Loucy (cell line): ENCODE data around the gene PLXNA4.

Source experiments
- H2AFZ ChIP-seq: fragments of 200-600 bp; sonication (generic); 2 replicates; pipeline ENCODE4 v1.6.0; 2016; ENCODE audit warnings: antibody characterized with exemption, mild to moderate bottlenecking, low read length, moderate library complexity
- H3F3A ChIP-seq: fragments of 200-600 bp; 2 replicates; pipeline ENCODE4 v1.6.0; 2016; ENCODE audit warnings: antibody characterized with exemption, low read depth, mild to moderate bottlenecking
- H3K27me3 ChIP-seq: fragments of 200-600 bp; sonication (generic); 2 replicates; pipeline ENCODE4 v1.6.1; 2014; ENCODE audit warnings: low read length, mild to moderate bottlenecking; ENCODE audit not compliant: insufficient read depth, poor library complexity, severe bottlenecking
- H3K36me3 ChIP-seq: fragments of 200-600 bp; sonication (generic); 2 replicates; pipeline ENCODE4 v1.6.1; 2016; ENCODE audit warnings: low read length; ENCODE audit not compliant: insufficient read depth
- H3K4me1 ChIP-seq: fragments of 200-600 bp; sonication (generic); 2 replicates; pipeline ENCODE4 v1.5.1; 2014; ENCODE audit warnings: low read length, mild to moderate bottlenecking; ENCODE audit not compliant: insufficient read depth, poor library complexity, severe bottlenecking
- H3K4me2 ChIP-seq: fragments of 200-600 bp; sonication (generic); 2 replicates; pipeline ENCODE4 v1.6.0; 2014; ENCODE audit warnings: antibody characterized with exemption, low read length, low read depth, mild to moderate bottlenecking; ENCODE audit not compliant: poor library complexity, severe bottlenecking
- H3K4me3 ChIP-seq: fragments of 200-600 bp; sonication (generic); 2 replicates; pipeline ENCODE4 v1.5.1; 2014; ENCODE audit warnings: low read length, mild to moderate bottlenecking, mixed read lengths; ENCODE audit not compliant: poor library complexity, severe bottlenecking
- H3K79me2 ChIP-seq: fragments of 200-600 bp; sonication (generic); 2 replicates; pipeline ENCODE4 v1.6.1; 2014; ENCODE audit warnings: low read length; ENCODE audit not compliant: insufficient read depth
- H3K9ac ChIP-seq: fragments of 200-600 bp; sonication (generic); 2 replicates; pipeline ENCODE4 v1.6.0; 2014; ENCODE audit warnings: mild to moderate bottlenecking, low read depth, low read length, moderate library complexity; ENCODE audit not compliant: poor library complexity, severe bottlenecking
- H3K9me2 ChIP-seq: fragments of 200-600 bp; sonication (generic); replicated peaks from 2 replicates; pipeline ENCODE4 v1.6.1; 2016; ENCODE audit warnings: low read depth, low read length, mixed read lengths
- H3K9me3 ChIP-seq: fragments of 200-600 bp; sonication (generic); 2 replicates; pipeline ENCODE4 v1.6.1; 2014; ENCODE audit warnings: mild to moderate bottlenecking, antibody characterized with exemption, low read length, low read depth; ENCODE audit not compliant: insufficient read depth
- H4K20me1 ChIP-seq: fragments of 200-600 bp; sonication (generic); 2 replicates; pipeline ENCODE4 v1.6.0; 2014; ENCODE audit warnings: antibody characterized with exemption, low read length, mild to moderate bottlenecking; ENCODE audit not compliant: insufficient read depth, poor library complexity, severe bottlenecking
- EZH2phosphoT487 ChIP-seq: fragments of 200-600 bp; IDR thresholded peaks from 2 replicates; pipeline ENCODE4 v1.6.1; 2018; ENCODE audit warnings: antibody characterized with exemption, mild to moderate bottlenecking, moderate library complexity, borderline replicate concordance
- TF ChIP-seq, protein P1 (sequence below): fragments of 200-600 bp; sonication (generic); conservative IDR thresholded peaks from 2 replicates; pipeline ENCODE4 v1.5.1; 2014; ENCODE audit warnings: mild to moderate bottlenecking, antibody characterized with exemption, low read length

Gene PLXNA4

DNA sequence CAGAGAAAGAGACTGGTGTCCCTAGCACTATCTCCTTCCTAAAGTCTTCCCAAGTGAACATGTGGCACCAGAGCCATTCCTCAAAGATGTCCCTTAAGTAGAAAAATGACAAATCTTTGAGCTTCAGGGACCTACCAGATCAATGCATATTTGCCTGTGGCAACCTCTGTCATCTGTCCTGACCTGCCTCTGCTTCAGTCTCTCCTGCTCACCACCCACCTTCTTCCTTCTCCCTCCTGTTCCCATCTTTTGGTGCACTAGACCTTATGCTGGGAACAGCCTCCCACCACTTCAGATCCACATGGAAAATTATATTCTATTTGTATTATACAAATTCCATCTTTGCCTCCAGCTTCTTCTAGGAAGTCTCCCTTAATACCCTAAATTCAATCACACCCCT, 386.4 kb downstream of the PLXNA4 start:
- H3K4me3 ChIP-seq = no peak overlapping the region
- no peak overlapping the region for H3K9ac ChIP-seq
- TF ChIP-seq, protein P1, sequence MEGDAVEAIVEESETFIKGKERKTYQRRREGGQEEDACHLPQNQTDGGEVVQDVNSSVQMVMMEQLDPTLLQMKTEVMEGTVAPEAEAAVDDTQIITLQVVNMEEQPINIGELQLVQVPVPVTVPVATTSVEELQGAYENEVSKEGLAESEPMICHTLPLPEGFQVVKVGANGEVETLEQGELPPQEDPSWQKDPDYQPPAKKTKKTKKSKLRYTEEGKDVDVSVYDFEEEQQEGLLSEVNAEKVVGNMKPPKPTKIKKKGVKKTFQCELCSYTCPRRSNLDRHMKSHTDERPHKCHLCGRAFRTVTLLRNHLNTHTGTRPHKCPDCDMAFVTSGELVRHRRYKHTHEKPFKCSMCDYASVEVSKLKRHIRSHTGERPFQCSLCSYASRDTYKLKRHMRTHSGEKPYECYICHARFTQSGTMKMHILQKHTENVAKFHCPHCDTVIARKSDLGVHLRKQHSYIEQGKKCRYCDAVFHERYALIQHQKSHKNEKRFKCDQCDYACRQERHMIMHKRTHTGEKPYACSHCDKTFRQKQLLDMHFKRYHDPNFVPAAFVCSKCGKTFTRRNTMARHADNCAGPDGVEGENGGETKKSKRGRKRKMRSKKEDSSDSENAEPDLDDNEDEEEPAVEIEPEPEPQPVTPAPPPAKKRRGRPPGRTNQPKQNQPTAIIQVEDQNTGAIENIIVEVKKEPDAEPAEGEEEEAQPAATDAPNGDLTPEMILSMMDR = no peak
- no peak for TF ChIP-seq EZH2phosphoT487
- H3K36me3 ChIP-seq = no peaks in the 10 kb centered on the region
- no peaks in the 10 kb centered on the region for H3K27me3 ChIP-seq
- H3K9me2 ChIP-seq = no peaks in the 10 kb centered on the region
- H2AFZ ChIP-seq = no peak overlapping the region
- H3K4me2 ChIP-seq = no peak overlapping the region
- H3K79me2 ChIP-seq = no peaks in the 10 kb centered on the region
- no peaks in the 10 kb centered on the region for H3K4me1 ChIP-seq
- no peaks in the 10 kb centered on the region for H3F3A ChIP-seq
- H3K9me3 ChIP-seq = no peaks in the 10 kb centered on the region; the same call in 1 of the 2 replicates
- no peaks in the 10 kb centered on the region for H4K20me1 ChIP-seq

DNA sequence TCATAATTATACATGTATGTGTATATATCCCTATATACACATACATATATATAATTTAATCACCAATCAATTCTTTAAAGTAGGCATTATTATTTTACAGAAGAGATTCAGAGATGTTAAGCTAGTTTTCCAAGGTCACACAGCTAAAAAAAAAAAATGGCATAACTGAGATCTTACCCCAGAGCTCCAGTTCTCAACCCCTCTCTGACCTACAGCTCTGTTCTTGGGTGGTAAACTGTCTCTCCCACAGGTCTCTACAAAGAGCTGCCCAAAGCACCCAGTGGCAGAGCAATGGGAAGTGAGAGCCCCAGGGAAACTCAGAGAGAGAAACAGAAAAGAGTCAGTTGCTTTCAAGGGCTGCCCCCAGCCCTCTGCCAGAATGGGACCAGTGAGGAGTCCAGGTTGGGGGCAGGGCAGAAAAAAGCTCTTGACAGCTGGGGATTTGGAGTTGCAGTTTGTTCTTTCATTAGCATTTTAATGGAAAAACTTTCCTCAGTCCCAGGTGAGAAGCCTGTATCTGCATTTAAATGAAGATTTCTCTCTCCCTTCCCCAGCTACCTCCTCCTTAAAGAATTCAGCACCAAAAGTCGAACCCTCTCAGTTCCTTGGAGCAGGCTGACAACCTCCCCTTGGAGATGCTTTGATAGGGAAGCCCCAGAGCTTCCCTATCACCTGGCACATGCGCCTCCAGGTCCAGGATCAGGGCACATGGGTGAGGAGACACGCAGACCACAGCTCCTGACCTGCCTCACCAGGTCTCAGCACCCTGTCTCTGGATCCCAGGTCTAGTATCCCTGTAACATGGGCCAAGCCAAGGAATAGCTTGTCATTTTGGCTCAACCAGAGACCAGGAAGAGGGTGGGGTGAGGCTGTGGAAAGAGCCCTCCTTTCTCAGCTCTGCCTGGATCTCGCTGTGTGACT, 388.1 kb downstream of the PLXNA4 start:
- Histone ChIP-seq H2AFZ (no peak overlapping the region), H3K9me2 (no peaks in the 10 kb centered on the region), H4K20me1 (no peaks in the 10 kb centered on the region), H3K4me2 (no peak overlapping the region), H3K9ac (no peak overlapping the region), H3K4me1 (no peaks in the 10 kb centered on the region), H3K79me2 (no peaks in the 10 kb centered on the region), H3K4me3 (no peak overlapping the region), H3K9me3 (no peaks in the 10 kb centered on the region; the same call in 1 of the 2 replicates), H3F3A (no peaks in the 10 kb centered on the region), H3K27me3 (no peaks in the 10 kb centered on the region), H3K36me3 (no peaks in the 10 kb centered on the region)
- no peak for TF ChIP-seq EZH2phosphoT487
- TF ChIP-seq, protein P1 = no peak

DNA sequence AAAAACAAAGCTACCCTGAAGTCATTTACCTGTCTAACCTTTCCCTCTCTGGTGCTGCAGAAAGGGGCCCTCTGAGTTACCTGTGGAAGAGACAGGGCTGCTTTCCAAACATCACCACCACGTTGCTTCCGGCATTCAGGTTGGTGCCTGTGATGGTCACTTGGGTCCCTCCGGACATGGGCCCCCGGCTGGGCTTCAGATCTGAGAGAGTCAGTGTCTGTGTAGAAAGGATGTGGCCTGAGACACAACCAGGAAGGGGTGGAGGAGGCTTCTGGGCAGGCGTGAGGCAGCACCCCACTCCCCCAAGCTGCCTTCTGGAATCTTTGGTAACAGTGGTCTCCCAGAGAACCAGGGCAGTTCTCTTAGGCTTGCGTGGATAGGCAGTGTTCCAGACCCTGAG, 388.9 kb downstream of the PLXNA4 start:
- Histone ChIP-seq H3K9ac (no peak overlapping the region), H3K4me2 (no peak overlapping the region), H3K79me2 (no peaks in the 10 kb centered on the region)

More for the DNA sequence above, 388.9 kb downstream of the PLXNA4 start:
- Histone ChIP-seq H3K4me3 (no peak overlapping the region), H4K20me1 (no peaks in the 10 kb centered on the region), H3K4me1 (no peaks in the 10 kb centered on the region), H3K9me2 (no peaks in the 10 kb centered on the region), H3F3A (no peaks in the 10 kb centered on the region), H3K9me3 (no peaks in the 10 kb centered on the region; the same call in 1 of the 2 replicates), H3K27me3 (no peaks in the 10 kb centered on the region), H3K36me3 (no peaks in the 10 kb centered on the region), H2AFZ (no peak overlapping the region)
- TF ChIP-seq, protein P1 = no peak
- TF ChIP-seq EZH2phosphoT487 = no peak
